Measurements from ENCODE around the gene PXMP2.
A peak's percentile ranks its signal among the peaks of the same experiment; 100 is the strongest.

The PXMP2 gene

DNA sequence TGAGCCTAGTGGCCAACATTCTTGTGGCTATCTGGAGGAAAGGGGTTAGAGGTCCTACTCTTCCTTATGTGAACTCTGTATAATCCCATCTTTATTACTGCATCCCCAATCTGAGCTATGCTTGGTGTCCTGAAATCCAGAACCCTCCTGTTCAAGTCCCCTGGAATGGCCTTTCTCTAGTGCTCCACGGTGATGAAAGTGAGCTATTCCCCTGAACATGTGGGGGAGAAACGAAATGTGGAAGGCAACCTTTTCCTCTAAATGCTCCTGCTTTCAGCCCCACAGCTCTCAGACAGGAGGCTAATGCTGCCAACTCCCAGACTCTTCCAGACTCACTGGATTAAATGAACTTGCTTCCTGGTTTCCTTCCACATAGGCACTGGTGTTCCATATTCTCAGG, 20.8 kb downstream of the PXMP2 start:
- peaks cover 22% of the 10 kb centered on the region for H3K79me2 ChIP-seq (ENCODE audit: insufficient read depth, low read length)
- TF ChIP-seq EZH2 (IDR thresholded peaks at IDR 0.05; ENCODE audit: borderline replicate concordance, low read length) (no peak), CTCF (IDR thresholded peaks at IDR 0.05; ENCODE audit: low read length) (no peak)

GRCh38 chr12:132710043-132710404, 22.6 kb downstream of the PXMP2 start:
- H3K4me1 ChIP-seq (ENCODE audit: insufficient read depth, low read length, severe bottlenecking) = peaks cover 21% of the 10 kb centered on the region
- TF ChIP-seq EZH2 (IDR thresholded peaks at IDR 0.05; ENCODE audit: borderline replicate concordance, low read length) (no peak), CTCF (IDR thresholded peaks at IDR 0.05; ENCODE audit: low read length) (no peak)
- H3K9me2 ChIP-seq (ENCODE audit: low read depth, low read length) = no peaks in the 10 kb centered on the region
- H3K9me3 ChIP-seq (ENCODE audit: low read length) = no peaks in the 10 kb centered on the region
- H2AFZ ChIP-seq (ENCODE audit: low read length) = no peak overlapping the region
- H3K27ac ChIP-seq (ENCODE audit: low read depth, low read length, poor library complexity, severe bottlenecking) = peak overlapping the region; percentile 75
- H4K20me1 ChIP-seq (ENCODE audit: insufficient read depth, low read length) = no peaks in the 10 kb centered on the region
- H3K9ac ChIP-seq (ENCODE audit: low read length) = peak overlapping the region; percentile 76
- H3K36me3 ChIP-seq (ENCODE audit: insufficient read depth, low read length) = peaks cover 33% of the 10 kb centered on the region
- H3K79me2 ChIP-seq (ENCODE audit: insufficient read depth, low read length) = peaks cover 38% of the 10 kb centered on the region
- H3K4me2 ChIP-seq (ENCODE audit: low read length) = peak overlapping the region; percentile 80
- H3F3A ChIP-seq (ENCODE audit: insufficient read depth, low read length) = no peaks in the 10 kb centered on the region
- no peaks in the 10 kb centered on the region for H3K27me3 ChIP-seq (ENCODE audit: insufficient read depth, low read length)
- peak overlapping the region; percentile 98 for H3K4me3 ChIP-seq (ENCODE audit: low read depth, low read length, poor library complexity, severe bottlenecking)

More for the DNA sequence above, 20.8 kb downstream of the PXMP2 start:
- Histone ChIP-seq H3K9ac (ENCODE audit: low read length) (no peak overlapping the region), H3K27me3 (ENCODE audit: insufficient read depth, low read length) (no peaks in the 10 kb centered on the region), H3K4me2 (ENCODE audit: low read length) (no peak overlapping the region), H3F3A (ENCODE audit: insufficient read depth, low read length) (no peaks in the 10 kb centered on the region), H3K4me3 (ENCODE audit: low read depth, low read length, poor library complexity, severe bottlenecking) (no peak overlapping the region), H4K20me1 (ENCODE audit: insufficient read depth, low read length) (no peaks in the 10 kb centered on the region), H3K4me1 (ENCODE audit: insufficient read depth, low read length, severe bottlenecking) (peaks cover 21% of the 10 kb centered on the region), H3K9me3 (ENCODE audit: low read length) (no peaks in the 10 kb centered on the region), H3K9me2 (ENCODE audit: low read depth, low read length) (no peaks in the 10 kb centered on the region), H3K36me3 (ENCODE audit: insufficient read depth, low read length) (peaks cover 32% of the 10 kb centered on the region), H2AFZ (ENCODE audit: low read length) (no peak overlapping the region), H3K27ac (ENCODE audit: low read depth, low read length, poor library complexity, severe bottlenecking) (no peak overlapping the region)

DNA sequence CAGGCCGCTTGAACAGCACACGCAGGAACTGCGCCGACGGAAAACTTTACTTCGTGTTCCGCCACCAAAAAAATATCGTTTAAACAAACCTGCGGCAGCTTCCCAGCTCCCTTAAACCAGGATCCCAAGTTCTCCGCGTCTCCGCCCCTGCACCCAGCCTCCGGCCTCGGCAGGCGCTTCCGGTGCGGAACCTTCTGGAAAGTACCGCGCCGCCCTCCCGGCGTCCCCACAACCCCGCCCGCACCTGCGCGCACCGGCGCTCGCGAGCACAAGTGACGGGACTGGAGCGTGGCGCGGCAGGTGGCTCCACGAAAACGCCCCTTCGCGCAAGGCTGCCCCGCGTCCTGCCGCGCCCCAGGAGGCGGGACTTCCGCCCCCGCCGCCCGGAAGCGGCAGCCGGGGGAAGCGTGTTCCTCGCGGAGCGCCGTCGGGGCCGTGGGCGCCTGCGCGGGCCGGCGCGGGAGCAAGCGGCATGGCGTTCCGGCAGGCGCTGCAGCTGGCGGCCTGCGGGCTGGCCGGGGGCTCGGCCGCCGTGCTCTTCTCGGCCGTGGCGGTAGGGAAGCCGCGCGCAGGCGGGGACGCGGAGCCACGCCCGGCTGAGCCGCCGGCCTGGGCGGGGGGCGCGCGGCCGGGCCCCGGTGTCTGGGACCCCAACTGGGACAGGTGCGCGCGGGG, 23.2 kb downstream of the PXMP2 start, which contains the start of gene PGAM5:
TSS of gene PGAM5 (plus strand) at position 438 of the 675 bp plus-strand sequence. CDS start at position 473, 35 bp downstream.
- Histone ChIP-seq H2AFZ (ENCODE audit: low read length) (no peak within 1 kb of the TSS), H3F3A (ENCODE audit: insufficient read depth, low read length) (no peaks in the 10 kb centered on the region), H4K20me1 (ENCODE audit: insufficient read depth, low read length) (no peaks in the 10 kb centered on the region), H3K9ac (ENCODE audit: low read length) (peak within 1 kb of the TSS; percentile 96), H3K79me2 (ENCODE audit: insufficient read depth, low read length) (peaks cover 38% of the 10 kb centered on the region), H3K9me2 (ENCODE audit: low read depth, low read length) (no peaks in the 10 kb centered on the region), H3K27me3 (ENCODE audit: insufficient read depth, low read length) (no peaks in the 10 kb centered on the region), H3K9me3 (ENCODE audit: low read length) (no peaks in the 10 kb centered on the region), H3K4me1 (ENCODE audit: insufficient read depth, low read length, severe bottlenecking) (peaks cover 21% of the 10 kb centered on the region), H3K36me3 (ENCODE audit: insufficient read depth, low read length) (peaks cover 33% of the 10 kb centered on the region), H3K4me2 (ENCODE audit: low read length) (peak within 1 kb of the TSS; percentile 85), H3K27ac (ENCODE audit: low read depth, low read length, poor library complexity, severe bottlenecking) (peak within 1 kb of the TSS; percentile 75), H3K4me3 (ENCODE audit: low read depth, low read length, poor library complexity, severe bottlenecking) (peak within 1 kb of the TSS; percentile 98)
- TF ChIP-seq EZH2 (IDR thresholded peaks at IDR 0.05; ENCODE audit: borderline replicate concordance, low read length) (no peak), CTCF (IDR thresholded peaks at IDR 0.05; ENCODE audit: low read length) (no peak)
